ENCODE results near the gene DNMBP.

Gene DNMBP

DNA sequence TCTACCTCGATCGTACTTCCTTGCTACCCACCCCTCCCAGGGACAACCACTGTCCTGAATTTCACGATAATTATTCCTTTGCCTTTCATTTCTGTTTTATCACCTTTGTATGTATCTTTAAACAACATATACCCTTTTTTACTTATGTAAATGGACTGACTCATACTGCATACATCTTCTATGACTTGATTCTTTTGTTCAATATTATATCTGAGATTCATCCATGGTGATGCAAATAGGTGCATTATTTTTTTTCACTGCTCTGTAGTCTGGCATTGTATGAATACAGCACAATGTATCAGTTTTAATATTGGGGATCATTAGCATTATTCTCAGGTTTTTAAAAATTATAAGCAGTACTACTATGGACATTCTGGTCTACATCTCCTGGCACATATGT is 157.9 kb downstream of the DNMBP start:
- TF ChIP-seq, protein P1, sequence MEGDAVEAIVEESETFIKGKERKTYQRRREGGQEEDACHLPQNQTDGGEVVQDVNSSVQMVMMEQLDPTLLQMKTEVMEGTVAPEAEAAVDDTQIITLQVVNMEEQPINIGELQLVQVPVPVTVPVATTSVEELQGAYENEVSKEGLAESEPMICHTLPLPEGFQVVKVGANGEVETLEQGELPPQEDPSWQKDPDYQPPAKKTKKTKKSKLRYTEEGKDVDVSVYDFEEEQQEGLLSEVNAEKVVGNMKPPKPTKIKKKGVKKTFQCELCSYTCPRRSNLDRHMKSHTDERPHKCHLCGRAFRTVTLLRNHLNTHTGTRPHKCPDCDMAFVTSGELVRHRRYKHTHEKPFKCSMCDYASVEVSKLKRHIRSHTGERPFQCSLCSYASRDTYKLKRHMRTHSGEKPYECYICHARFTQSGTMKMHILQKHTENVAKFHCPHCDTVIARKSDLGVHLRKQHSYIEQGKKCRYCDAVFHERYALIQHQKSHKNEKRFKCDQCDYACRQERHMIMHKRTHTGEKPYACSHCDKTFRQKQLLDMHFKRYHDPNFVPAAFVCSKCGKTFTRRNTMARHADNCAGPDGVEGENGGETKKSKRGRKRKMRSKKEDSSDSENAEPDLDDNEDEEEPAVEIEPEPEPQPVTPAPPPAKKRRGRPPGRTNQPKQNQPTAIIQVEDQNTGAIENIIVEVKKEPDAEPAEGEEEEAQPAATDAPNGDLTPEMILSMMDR (IDR thresholded peaks at IDR 0.05; ENCODE audit: low read depth, low read length): no peak
- no peak for DNase-seq (ENCODE audit: extremely low read depth, low read depth)

DNA sequence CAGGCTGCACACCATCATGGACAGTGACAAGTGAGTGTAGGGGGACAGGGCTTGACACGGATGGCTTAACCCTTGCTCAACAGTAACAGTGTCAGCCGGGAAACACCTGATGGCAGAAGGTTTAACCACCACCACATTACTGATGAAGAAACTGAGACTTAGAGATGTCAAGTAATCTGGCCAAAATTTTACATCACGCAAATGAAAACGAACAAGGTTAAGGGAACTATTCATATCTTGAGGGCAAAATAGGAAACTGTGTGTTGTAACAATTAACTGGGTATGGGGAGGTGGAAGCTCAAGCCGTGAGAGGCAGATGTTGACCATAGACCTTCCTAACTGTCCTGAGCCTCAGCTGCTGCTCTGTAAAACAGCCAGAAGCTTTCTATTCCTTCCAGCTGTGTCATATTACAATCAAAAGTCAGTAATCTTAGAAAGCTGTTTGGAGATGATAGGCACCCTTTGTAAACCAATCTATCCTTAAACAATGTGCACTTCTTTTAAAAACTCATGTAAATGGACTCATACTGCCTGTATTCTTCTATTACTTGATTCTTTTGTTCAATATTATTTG is 158.9 kb downstream of the DNMBP start:
- DNase-seq (ENCODE audit: extremely low read depth, low read depth): no peak
- TF ChIP-seq, protein P1 (IDR thresholded peaks at IDR 0.05; ENCODE audit: low read depth, low read length): no peak

DNA sequence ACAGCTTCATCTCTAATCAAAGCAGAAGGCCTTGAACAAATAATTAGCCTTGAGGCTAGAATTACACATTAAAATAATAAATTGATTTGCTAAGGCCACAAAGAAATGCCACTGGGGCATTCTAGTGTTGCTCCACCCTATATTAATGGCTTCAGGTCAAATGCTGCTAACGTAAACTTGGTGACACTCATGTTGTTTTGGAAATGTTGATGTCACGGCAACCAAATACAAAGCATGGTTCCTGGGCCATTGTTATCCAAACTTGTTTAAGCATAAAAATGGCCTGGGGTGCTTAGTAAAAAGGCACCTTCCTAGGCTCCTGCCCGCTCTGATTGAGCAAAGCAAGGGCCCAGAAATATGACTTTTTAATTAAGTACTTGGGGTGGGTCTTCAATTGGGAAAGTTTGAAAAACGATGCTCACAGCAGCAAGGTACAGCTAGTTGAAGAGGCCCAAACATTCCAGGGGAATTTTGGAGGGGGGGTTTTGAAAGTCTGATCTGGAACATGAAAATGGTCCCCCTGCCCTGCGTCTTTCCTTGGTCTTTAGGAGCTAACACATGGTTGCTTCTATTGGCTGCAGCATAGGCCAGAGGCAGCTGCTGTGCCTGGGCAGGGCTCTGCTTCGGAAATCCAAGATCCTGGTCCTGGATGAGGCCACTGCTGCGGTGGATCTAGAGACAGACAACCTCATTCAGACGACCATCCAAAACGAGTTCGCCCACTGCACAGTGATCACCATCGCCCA is 159.6 kb downstream of the DNMBP start:
- TF ChIP-seq, protein P1 (IDR thresholded peaks at IDR 0.05; ENCODE audit: low read depth, low read length): no peak
- DNase-seq (ENCODE audit: extremely low read depth, low read depth): no peak

DNA sequence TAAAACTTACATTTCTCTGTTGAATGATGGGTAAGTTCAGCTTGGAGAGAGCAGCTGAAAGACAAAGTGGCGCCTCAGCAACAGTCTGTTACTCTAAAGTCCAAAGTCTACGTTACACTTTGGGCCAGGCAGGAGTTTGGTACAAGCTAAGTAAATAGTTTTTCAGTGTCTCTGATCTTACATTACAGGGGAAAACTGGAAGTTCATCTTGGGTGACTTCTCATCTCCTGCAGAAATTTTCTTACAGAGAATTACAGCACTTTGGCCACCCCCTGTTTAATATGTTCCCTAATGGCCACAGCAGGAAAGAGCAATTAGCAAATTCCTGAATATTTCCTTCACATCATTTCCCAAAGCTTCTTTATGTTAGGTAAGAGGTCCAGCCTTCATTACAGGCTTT is 160.2 kb downstream of the DNMBP start:
- DNase-seq (ENCODE audit: extremely low read depth, low read depth): no peak
- TF ChIP-seq, protein P1 (IDR thresholded peaks at IDR 0.05; ENCODE audit: low read depth, low read length): no peak

DNA sequence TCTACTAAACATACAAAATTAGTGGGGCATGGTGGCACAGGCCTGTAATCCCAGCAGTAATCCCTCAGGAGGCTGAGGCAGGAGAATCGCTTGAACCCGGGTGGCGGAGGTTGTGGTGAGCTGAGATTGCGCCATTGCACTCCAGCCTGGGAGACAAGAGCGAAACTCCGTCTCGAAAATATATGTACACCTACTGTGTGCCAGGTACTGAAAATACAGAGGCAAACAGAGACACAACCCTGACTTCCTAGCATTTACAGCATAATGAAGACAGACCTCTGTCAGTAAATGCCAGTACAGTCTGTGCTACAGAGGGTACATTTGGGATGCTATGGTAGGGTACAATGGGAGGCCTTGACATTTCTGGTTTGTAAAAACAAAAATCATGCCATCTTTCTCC is 160.7 kb downstream of the DNMBP start:
- DNase-seq (ENCODE audit: extremely low read depth, low read depth): no peak
- TF ChIP-seq, protein P1 (IDR thresholded peaks at IDR 0.05; ENCODE audit: low read depth, low read length): no peak

DNA sequence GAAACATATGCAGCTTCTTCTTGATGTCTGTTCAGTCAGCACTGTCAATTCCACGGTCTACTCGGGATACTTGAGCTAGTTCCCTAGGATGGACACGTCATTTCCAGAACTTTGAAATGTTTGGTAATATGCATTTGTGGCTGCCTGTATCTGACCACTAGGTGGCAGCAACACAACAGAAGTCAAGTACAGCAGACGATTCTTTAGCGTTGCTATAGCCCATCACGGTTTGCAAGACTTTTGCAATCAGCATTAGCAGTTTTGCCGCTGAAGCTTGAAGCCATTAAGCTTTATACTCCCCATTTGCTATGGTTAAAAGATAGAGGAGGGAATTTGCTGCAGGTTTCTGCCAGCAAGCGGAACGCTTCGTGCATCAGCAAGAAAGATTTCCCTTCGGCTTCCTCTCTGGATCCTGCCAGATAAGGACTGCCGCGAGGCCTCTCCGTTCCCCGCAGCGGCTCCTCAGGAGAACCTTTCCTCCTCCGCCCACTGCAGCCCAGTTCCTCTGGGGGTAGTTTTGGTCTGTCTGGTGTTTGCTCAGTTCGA is 163.8 kb downstream of the DNMBP start:
- TF ChIP-seq, protein P1 (IDR thresholded peaks at IDR 0.05; ENCODE audit: low read depth, low read length): peak; percentile 88
- peak; percentile 90 for DNase-seq (ENCODE audit: extremely low read depth, low read depth)

DNA sequence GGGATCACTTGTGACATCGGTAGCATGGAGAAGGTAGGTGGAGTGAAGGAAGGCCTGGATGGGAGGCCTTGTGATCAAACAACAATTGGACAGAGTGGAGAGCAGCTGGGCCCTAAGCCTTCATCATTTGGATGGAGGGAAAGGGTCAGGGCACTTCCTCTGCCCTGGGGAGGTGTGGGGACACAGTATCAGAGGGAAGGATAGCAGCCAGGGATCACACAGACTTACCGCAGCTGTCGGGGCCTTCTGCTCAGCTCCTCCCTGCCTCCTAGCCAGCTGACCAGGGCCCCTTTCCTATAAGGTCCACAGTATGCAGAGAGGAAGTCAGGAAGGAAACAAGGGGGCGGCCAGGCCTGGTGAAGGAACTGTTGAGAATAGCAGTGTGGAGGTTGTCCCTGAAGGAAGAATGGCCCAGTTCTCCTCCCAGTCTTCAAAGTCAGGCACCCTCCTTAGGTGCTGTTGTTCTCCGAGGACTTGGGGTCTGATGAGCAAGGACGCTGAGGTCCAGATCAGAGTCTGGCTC is 165.3 kb downstream of the DNMBP start:
- TF ChIP-seq, protein P1 (IDR thresholded peaks at IDR 0.05; ENCODE audit: low read depth, low read length): no peak
- DNase-seq (ENCODE audit: extremely low read depth, low read depth): no peak

Data from AG09319 (cell line).